K562 (cell line): ENCODE data around the gene KCNB1. TPM values are rescaled to one million over a fixed set of nuclear protein-coding genes. Genes with fewer than 3 reads are reported as not detected.

ENCODE experiments used
- ATAC-seq: fragments of 200-7000 bp; cut with Tn5 transposase; 3 replicates; pipeline ENCODE4 v1.9.1; 2020; ENCODE audit warnings: moderate library complexity
- BruUV-seq: library from RNA; stranded (reverse); fragments of 400-500 nt; replicated peaks from 2 replicates; lab custom pipeline; 2021; lab: Mats Ljungman, UMichigan
- CTCF ChIA-PET: fragments of 300-600 bp; formaldehyde crosslinking; extraction: SDS; loops from one replicate; lab custom pipeline; 2021; ENCODE audit warnings: low intra/inter-chr PET ratio; lab: Yijun Ruan, JAX
- POLR2A ChIA-PET: fragments of 300-600, 350-650 bp; sonication (Branson Sonifier 250); formaldehyde crosslinking; extraction: SDS; loops from one replicate; lab custom pipeline; 2021; ENCODE audit warnings: antibody characterized with exemption, inconsistent platforms; lab: Yijun Ruan, JAX
- DNase-seq, 4 experiments: peaks; one replicate each; pipeline versions ENCODE4 v3.0.0 to v3.0.0-alpha.2; 2011 to 2018; ENCODE audit warnings: low spot score in 3 of 4, mixed read lengths in 3 of 4; ENCODE audit errors: extremely low read depth in 1 of 4
- FAIRE-seq: peaks from 2 replicates; lab custom pipeline; 2011; peaks lifted over from hg19 to GRCh38; lab: Jason Lieb, UNC
- H2AFZ ChIP-seq: 2 replicates; pipeline ENCODE4 v1.6.0; 2011; ENCODE audit warnings: low read depth, low read length, control low read depth, inconsistent platforms
- H3K27ac ChIP-seq: fragments of 200-600 bp; 3 replicates; pipeline ENCODE4 v1.8.0; 2011; ENCODE audit warnings: low read depth, mild to moderate bottlenecking, control low read depth, inconsistent platforms, low read length, moderate library complexity, mixed read lengths; ENCODE audit errors: extremely low read depth
- H3K27me3 ChIP-seq, 2 experiments: fragments of 300-600 bp in 1 of 2; 2 replicates in 1 of 2; 3 replicates in 1 of 2; pipeline versions ENCODE4 v1.6.0 to v1.8.0; 2011; ENCODE audit warnings: inconsistent platforms in 2 of 2, low read length in 2 of 2, mild to moderate bottlenecking in 1 of 2, mixed read lengths in 1 of 2, moderate library complexity in 1 of 2; ENCODE audit not compliant: control insufficient read depth in 2 of 2, insufficient read depth in 2 of 2
- H3K36me3 ChIP-seq: fragments of 300-600 bp; 3 replicates; pipeline ENCODE4 v1.8.0; 2011; ENCODE audit warnings: mild to moderate bottlenecking, low read length, inconsistent platforms; ENCODE audit not compliant: control insufficient read depth, insufficient read depth
- H3K4me1 ChIP-seq, 2 experiments: fragments of 200-600 bp in 1 of 2; replicated peaks in 1 of 2; 2 replicates in 1 of 2; 3 replicates in 1 of 2; pipeline versions ENCODE4 v1.5.1 to v1.8.0; 2011; ENCODE audit warnings: inconsistent platforms in 2 of 2, low read length in 2 of 2, mild to moderate bottlenecking in 1 of 2, mixed read lengths in 1 of 2, moderate library complexity in 1 of 2; ENCODE audit not compliant: control insufficient read depth in 2 of 2, insufficient read depth in 2 of 2
- H3K4me2 ChIP-seq: 2 replicates; pipeline ENCODE4 v1.6.1; 2011; ENCODE audit warnings: low read length, control low read depth, inconsistent platforms, mixed read lengths; ENCODE audit not compliant: insufficient read depth
- H3K4me3 ChIP-seq: fragments of 200-600 bp; sonication (generic), shearing (Covaris generic); 2 replicates; pipeline ENCODE4 v1.5.1; 2016; ENCODE audit warnings: control low read depth, inconsistent platforms
- H3K79me2 ChIP-seq: fragments of 200-600 bp; 3 replicates; pipeline ENCODE4 v1.8.0; 2011; ENCODE audit warnings: low read length, inconsistent platforms; ENCODE audit not compliant: control insufficient read depth, insufficient read depth
- H3K9ac ChIP-seq, 2 experiments: 2 replicates each; pipeline versions ENCODE4 v1.6.0 to v1.6.1; 2011; ENCODE audit warnings: low read depth in 2 of 2, low read length in 2 of 2, control low read depth in 1 of 2, inconsistent platforms in 1 of 2, mild to moderate bottlenecking in 1 of 2, mixed read lengths in 1 of 2; ENCODE audit not compliant: insufficient read depth in 1 of 2
- H3K9me1 ChIP-seq: one replicate; pipeline ENCODE4 v1.6.0; 2011; ENCODE audit warnings: inconsistent platforms, mild to moderate bottlenecking, low read length, moderate library complexity; ENCODE audit not compliant: control insufficient read depth, insufficient read depth
- H3K9me3 ChIP-seq: replicated peaks from 2 replicates; pipeline ENCODE4 v1.5.1; 2011; ENCODE audit warnings: low read depth, low read length, inconsistent platforms; ENCODE audit not compliant: control insufficient read depth, insufficient read depth
- H4K20me1 ChIP-seq: replicated peaks from 2 replicates; pipeline ENCODE4 v1.6.1; 2011; ENCODE audit warnings: low read length, inconsistent platforms, mixed read lengths; ENCODE audit not compliant: control insufficient read depth, insufficient read depth
- ATF7 ChIP-seq: fragments of 450-650 bp; IDR thresholded peaks from 2 replicates; pipeline ENCODE4 v1.7.1; 2014; ENCODE audit warnings: mild to moderate bottlenecking, moderate library complexity
- CBFA2T2 ChIP-seq: fragments of 450-650 bp; conservative IDR thresholded peaks from 2 replicates; pipeline ENCODE4 v1.6.1; 2017; ENCODE audit warnings: mild to moderate bottlenecking
- CHD4 ChIP-seq: fragments of 200-600 bp; sonication (generic); IDR thresholded peaks from 3 replicates; pipeline ENCODE4 v1.6.1; 2012; ENCODE audit warnings: low read depth, mild to moderate bottlenecking, mixed read lengths, low read length, inconsistent platforms; ENCODE audit not compliant: insufficient read depth, insufficient replicate concordance, poor library complexity, severe bottlenecking
- FOS ChIP-seq: IDR thresholded peaks from 3 replicates; pipeline ENCODE4 v1.6.1; 2011; ENCODE audit not compliant: insufficient read length; ENCODE audit errors: extremely low read depth
- HMG20A ChIP-seq: fragments of 450-650 bp; formaldehyde crosslinking; conservative IDR thresholded peaks from 2 replicates; pipeline ENCODE4 v1.4.0; 2020; ENCODE audit warnings: mild to moderate bottlenecking, mixed read lengths
- HOMEZ ChIP-seq: fragments of 250-450 bp; sonication (Bioruptor Pico); IDR thresholded peaks from 2 replicates; pipeline ENCODE4 v1.4.0; 2020; ENCODE audit warnings: mild to moderate bottlenecking, moderate library complexity
- LARP7 ChIP-seq: fragments of 450-650 bp; IDR thresholded peaks from 2 replicates; pipeline ENCODE4 v1.6.1; 2016
- NKRF ChIP-seq: fragments of 450-650 bp; IDR thresholded peaks from 2 replicates; pipeline ENCODE4 v1.6.1; 2016; ENCODE audit warnings: borderline replicate concordance
- NR2C2 ChIP-seq, 2 experiments: fragments of 200-800 bp in 1 of 2; sonication (Bioruptor generic) in 1 of 2; sonication (generic) in 1 of 2; formaldehyde crosslinking in 1 of 2; IDR thresholded peaks; 2 replicates each; pipeline versions ENCODE4 v1.6.1 to v1.8.0; 2016 to 2022; ENCODE audit warnings: mild to moderate bottlenecking in 1 of 2, missing compliant biosample characterization in 1 of 2, missing genetic modification characterization in 1 of 2, missing genetic modification reagents in 1 of 2
- PATZ1 ChIP-seq: fragments of 250-450 bp; sonication (Bioruptor Pico); IDR thresholded peaks from 2 replicates; pipeline ENCODE4 v1.5.0; 2020; ENCODE audit warnings: mild to moderate bottlenecking, borderline replicate concordance
- RBM25 ChIP-seq: fragments of 200-400 bp; formaldehyde crosslinking; IDR thresholded peaks from 2 replicates; pipeline ENCODE4 v1.6.1; 2018; ENCODE audit warnings: low read length, low read depth, moderate library complexity; ENCODE audit not compliant: severe bottlenecking
- TGIF2 ChIP-seq: sonication (generic); formaldehyde crosslinking; IDR thresholded peaks from 2 replicates; pipeline ENCODE4 v1.8.1; 2022; ENCODE audit warnings: mild to moderate bottlenecking, missing genetic modification reagents, moderate library complexity
- WHSC1 ChIP-seq: IDR thresholded peaks from one replicate; pipeline ENCODE4 v1.6.1; 2012; ENCODE audit warnings: low read length, control low read depth, inconsistent platforms
- WGBS: fragments of 100-300 bp; shearing (Covaris generic); methylation state at CpG from one replicate; pipeline ENCODE4 v1.1.6; 2016; ENCODE audit warnings: low coverage, mixed read lengths; ENCODE audit not compliant: insufficient coverage; ENCODE audit errors: missing lambda C conversion rate; 5-methylcytosine and 5-hydroxymethylcytosine counted together
- in situ Hi-C: fragments of 300-500 bp; cut with MboI; formaldehyde crosslinking; loops from 4 replicates; pipeline ENCODE4 v1.15.0; 2018; ENCODE audit warnings: inconsistent platforms, mixed read lengths
- intact Hi-C: fragments of 100-400 bp; cut with micrococcal nuclease; formaldehyde crosslinking; loops from 2 replicates; pipeline ENCODE4 v1.14.2; 2022
- polyA plus RNA-seq, 8 experiments: library from polyadenylated mRNA; depleted of rRNA in 4 of 8; stranded (reverse) in 5 of 8; unstranded in 3 of 8; fragments of >200 nt; fragmentation: Nextera tagmentation in 2 of 8; fragmentation: Illumina TruSeq in 1 of 8; extraction: Ambion mirVana in 2 of 8; extraction: Trizol in 1 of 8; gene quantifications; 2 replicates each; pipeline versions ENCODE4 v1.2.1 to v1.2.3, GENCODE V29; 2011 to 2014; ENCODE audit warnings: inconsistent platforms in 1 of 8, missing spikeins in 1 of 8
- total RNA-seq, 7 experiments: library from RNA; depleted of rRNA in 6 of 7; stranded (reverse); fragments of >200 nt in 6 of 7; fragmentation: Illumina TruSeq in 2 of 7; extraction: Trizol in 2 of 7; gene quantifications; 2 replicates each; pipeline versions ENCODE4 v1.2.1 to v1.2.3, GENCODE V29; 2011 to 2021; ENCODE audit warnings: low replicate concordance in 1 of 7

The KCNB1 gene
- total and polyA plus RNA-seq, 9 of the 15 experiments (the other 6 are each of a cell fraction or from before 2014, with no cell fraction given) = 0.01 to 0.06 TPM; not detected in 7

GRCh38 chr20:49447946-49448809 is 34.3 kb downstream of the KCNB1 start:
- Histone ChIP-seq H3K27me3 (peaks cover 9 to 59% of the 10 kb centered on the region in 2 experiments; a peak in 4 of 5 replicates), H4K20me1 (0 out of 2 replicates have a peak, but pooled peaks cover 4% of the 10 kb centered on the region), H3K4me3 (no peak overlapping the region), H3K27ac (no peak overlapping the region), H3K9me1 (no peaks in the 10 kb centered on the region), H3K4me1 (no peaks in the 10 kb centered on the region), H2AFZ (no peak overlapping the region), H3K9me3 (no peaks in the 10 kb centered on the region), H3K36me3 (no peaks in the 10 kb centered on the region), H3K4me2 (no peak overlapping the region), H3K79me2 (no peaks in the 10 kb centered on the region), H3K9ac (no peak overlapping the region)
- DNase-seq = no peak
- ChIA-PET POLR2A (interaction anchor here (0.6 kb wide), 2 partner anchors 26 to 429 kb away, joined by 3 read pairs; no protein-coding TSS in a partner anchor), CTCF (no interaction called here)
- intact Hi-C loops (no loop called here), in situ Hi-C loops (no loop called here)
- no peak for ATAC-seq
- no peak for FAIRE-seq
- no TSS peak for BruUV-seq
- 9% methylated on average over 5 of the region's 5 CpGs for WGBS
- TF ChIP-seq FOS = no peak
- TF ChIP-seq HMG20A (CRISPR knock-in tag) = no peak
- TF ChIP-seq NKRF = no peak
- no peak for TF ChIP-seq NR2C2 (CRISPR knock-in tag; IDR thresholded peaks at IDR 0.05)
- no peak for TF ChIP-seq NR2C2 (tag; IDR thresholded peaks at IDR 0.05)
- no peak for TF ChIP-seq HOMEZ
- TF ChIP-seq PATZ1 (CRISPR knock-in tag) = no peak
- no peak for TF ChIP-seq LARP7
- TF ChIP-seq TGIF2 (CRISPR knock-in tag) = no peak
- TF ChIP-seq CBFA2T2 = no peak
- no peak for TF ChIP-seq WHSC1
- peak; percentile 67 for TF ChIP-seq CHD4
- no peak for TF ChIP-seq ATF7
- peak; percentile 89 for TF ChIP-seq RBM25
